Spleen (tissue), 11 donors: ENCODE measurements around the gene ATP2B3. TPM values are rescaled to one million over a fixed set of nuclear protein-coding genes. Genes with fewer than 3 reads are reported as not detected.

Experiments
- DNase-seq: peaks from one replicate; pipeline ENCODE4 v3.0.0-alpha.2; 2020
- H3K27ac ChIP-seq, 8 donors: fragments of 200-600 bp; sonication (generic) in 7 of 8; 1 replicate in 4 of 8; 2 replicates in 4 of 8; pipeline versions ENCODE4 v1.5.0 to v1.8.0; 2016 to 2021; ENCODE audit warnings: inconsistent platforms in 4 of 8, mild to moderate bottlenecking in 4 of 8, moderate library complexity in 1 of 8
- H3K27me3 ChIP-seq, 7 donors: fragments of 200-600 bp; sonication (generic) in 6 of 7; replicated peaks in 1 of 7; 1 replicate in 4 of 7; 2 replicates in 3 of 7; pipeline versions ENCODE4 v1.5.0 to v1.8.0; 2016 to 2021; ENCODE audit warnings: inconsistent platforms in 3 of 7, mild to moderate bottlenecking in 1 of 7
- H3K36me3 ChIP-seq, 6 donors: fragments of 200-600 bp; sonication (generic) in 5 of 6; 1 replicate in 4 of 6; 2 replicates in 2 of 6; pipeline versions ENCODE4 v1.5.0 to v1.8.0; 2016 to 2021; ENCODE audit warnings: inconsistent platforms in 2 of 6
- H3K4me1 ChIP-seq, 6 donors: fragments of 200-600 bp; sonication (generic) in 5 of 6; 1 replicate in 3 of 6; 2 replicates in 3 of 6; pipeline versions ENCODE4 v1.5.0 to v1.8.0; 2016 to 2021; ENCODE audit warnings: inconsistent platforms in 3 of 6
- H3K4me3 ChIP-seq, 8 donors: fragments of 200-600 bp; sonication (generic) in 7 of 8; 1 replicate in 4 of 8; 2 replicates in 4 of 8; pipeline versions ENCODE4 v1.5.0 to v1.8.0; 2016 to 2021; ENCODE audit warnings: inconsistent platforms in 4 of 8, mild to moderate bottlenecking in 4 of 8, moderate library complexity in 2 of 8
- H3K9me3 ChIP-seq, 8 donors: fragments of 200-600 bp; sonication (generic) in 7 of 8; 1 replicate in 4 of 8; 2 replicates in 4 of 8; pipeline versions ENCODE4 v1.5.0 to v1.8.0; 2016 to 2021; ENCODE audit warnings: inconsistent platforms in 4 of 8
- CTCF ChIP-seq, 11 experiments: fragments of 200-600 bp in 7 of 11; fragments of 450-650 bp in 4 of 11; sonication (generic) in 4 of 11; IDR thresholded peaks in 8 of 11; conservative IDR thresholded peaks in 3 of 11; 1 replicate in 7 of 11; 2 replicates in 4 of 11; pipeline versions ENCODE4 v1.4.0 to v1.8.0; 2016 to 2021; ENCODE audit warnings: antibody characterized with exemption in 11 of 11, inconsistent platforms in 4 of 11, mild to moderate bottlenecking in 1 of 11
- POLR2A ChIP-seq, 3 donors: fragments of 450-650 bp; IDR thresholded peaks; one replicate each; pipeline ENCODE4 v1.5.1; 2017; ENCODE audit warnings: antibody characterized with exemption in 3 of 3, mild to moderate bottlenecking in 1 of 3
- POLR2AphosphoS5 ChIP-seq, 3 donors: sonication (generic); formaldehyde crosslinking; IDR thresholded peaks; one replicate each; pipeline ENCODE4 v1.5.1; 2017; ENCODE audit warnings: antibody characterized with exemption in 3 of 3
- WGBS, 5 donors: extraction: QIAGEN DNeasy Blood & Tissue Kit in 3 of 5; methylation state at CpG; one replicate each; pipeline versions ENCODE4 v1.1.5 to v1.1.7; 2013 to 2018; 5-methylcytosine and 5-hydroxymethylcytosine counted together
- intact Hi-C: fragments of 100-400 bp; cut with DNase I; formaldehyde crosslinking; loops from one replicate; pipeline ENCODE4 v1.15.0; 2023; ENCODE audit warnings: low total_unique reads
- polyA plus RNA-seq, 3 donors: library from polyadenylated mRNA; stranded (reverse); fragments of 200-250 nt; gene quantifications; one replicate each; pipeline ENCODE4 v1.2.1, GENCODE V29; 2013
- total RNA-seq, 7 donors: library from RNA; depleted of rRNA in 3 of 7; stranded (reverse); fragments of >200 nt in 3 of 7; fragmentation: NEBNext Ultra II Directional in 4 of 7; extraction: Animal tissue kit (Norgen Biotek cat#: 25700) in 4 of 7; gene quantifications; one replicate each; pipeline versions ENCODE4 v1.1.0 to v1.2.1, GENCODE V29; 2016 to 2021
- donor health status: healthy with polysubstance abuse.
- donor health status: DM: no; HTN: no; CAD: no; lungs with moderate emphysema.
- donor health status: DM: no; HTN: no; CAD: no.
- donor health status: Bipolar disorder and iron deficiency.
- donor health status: healthy.
- donor health status: DM: no; HTN: no; CAD: no.
- donor health status: DM: yes; HTN: yes; CAD: no.

Gene ATP2B3
- total and polyA plus RNA-seq, 10 donors: 0.07 to 0.13 TPM; not detected in 8

GRCh38 chrX:153556767-153557166, 39.3 kb downstream of the ATP2B3 start:
- 84 to 94% (median 89%) methylated on average over 7 to 12 of the region's 12 CpGs for WGBS, 5 donors
- intact Hi-C loops: no loop called here
- no peak for DNase-seq

GRCh38 chrX:153557618-153558355, 40.3 kb downstream of the ATP2B3 start:
- Histone ChIP-seq H3K4me3 (no peak overlapping the region), H3K36me3 (no peaks in the 10 kb centered on the region), H3K27me3 (peaks cover 0 to 17% (median 0%) of the 10 kb centered on the region in 7 donors), H3K9me3 (no peaks in the 10 kb centered on the region), H3K4me1 (no peaks in the 10 kb centered on the region), H3K27ac (no peak overlapping the region)
- no peak for DNase-seq
- 80 to 90% (median 86%) methylated on average over 9 to 19 of the region's 19 CpGs for WGBS, 5 donors
- no peak for TF ChIP-seq POLR2AphosphoS5 (IDR thresholded peaks at IDR 0.05)
- no peak for TF ChIP-seq POLR2A (IDR thresholded peaks at IDR 0.05)
- TF ChIP-seq CTCF (IDR thresholded peaks at IDR 0.05 in 8 of 11, conservative IDR thresholded peaks at IDR 0.05 in 3 of 11): no peak
- intact Hi-C loops: no loop called here

More at GRCh38 chrX:153556767-153557166, 39.3 kb downstream of the ATP2B3 start:
- Histone ChIP-seq H3K27me3 (peaks cover 0 to 24% (median 0%) of the 10 kb centered on the region in 7 donors), H3K4me1 (no peaks in the 10 kb centered on the region), H3K4me3 (no peak overlapping the region), H3K27ac (no peak overlapping the region), H3K36me3 (no peaks in the 10 kb centered on the region), H3K9me3 (no peaks in the 10 kb centered on the region)
- TF ChIP-seq CTCF (IDR thresholded peaks at IDR 0.05 in 8 of 11, conservative IDR thresholded peaks at IDR 0.05 in 3 of 11) (no peak), POLR2AphosphoS5 (IDR thresholded peaks at IDR 0.05) (no peak), POLR2A (IDR thresholded peaks at IDR 0.05) (no peak)

- DNase-seq: no peak
- Histone ChIP-seq H3K36me3 (no peaks in the 10 kb centered on the region), H3K4me1 (no peaks in the 10 kb centered on the region), H3K9me3 (no peaks in the 10 kb centered on the region), H3K4me3 (no peak overlapping the region), H3K27ac (no peak overlapping the region), H3K27me3 (peaks cover 0 to 9% (median 0%) of the 10 kb centered on the region in 7 donors)
- TF ChIP-seq CTCF (IDR thresholded peaks at IDR 0.05 in 8 of 11, conservative IDR thresholded peaks at IDR 0.05 in 3 of 11) (no peak), POLR2AphosphoS5 (IDR thresholded peaks at IDR 0.05) (no peak), POLR2A (IDR thresholded peaks at IDR 0.05) (no peak)
- whole genome bisulfite sequencing, 5 donors: 15 to 48% (median 29%) methylated on average over 4 to 9 of the region's 9 CpGs
- intact Hi-C loops: no loop called here
Measured at GRCh38 chrX:153560000-153560399, 42.6 kb downstream of the ATP2B3 start.

GRCh38 chrX:153560466-153560865, 43.0 kb downstream of the ATP2B3 start:
- Histone ChIP-seq H3K27ac (no peak overlapping the region), H3K36me3 (no peaks in the 10 kb centered on the region), H3K4me1 (no peaks in the 10 kb centered on the region), H3K4me3 (no peak overlapping the region), H3K27me3 (peaks cover 0 to 6% (median 0%) of the 10 kb centered on the region in 7 donors), H3K9me3 (no peaks in the 10 kb centered on the region)
- DNase-seq: no peak
- WGBS, 5 donors: 72 to 90% (median 84%) methylated on average over 5 to 22 of the region's 22 CpGs
- no peak for TF ChIP-seq POLR2AphosphoS5 (IDR thresholded peaks at IDR 0.05)
- no peak for TF ChIP-seq CTCF (IDR thresholded peaks at IDR 0.05 in 8 of 11, conservative IDR thresholded peaks at IDR 0.05 in 3 of 11)
- TF ChIP-seq POLR2A (IDR thresholded peaks at IDR 0.05): no peak
- intact Hi-C loops: no loop called here
